ENCODE data around the gene PLA2G6.

PLA2G6 gene

DNA sequence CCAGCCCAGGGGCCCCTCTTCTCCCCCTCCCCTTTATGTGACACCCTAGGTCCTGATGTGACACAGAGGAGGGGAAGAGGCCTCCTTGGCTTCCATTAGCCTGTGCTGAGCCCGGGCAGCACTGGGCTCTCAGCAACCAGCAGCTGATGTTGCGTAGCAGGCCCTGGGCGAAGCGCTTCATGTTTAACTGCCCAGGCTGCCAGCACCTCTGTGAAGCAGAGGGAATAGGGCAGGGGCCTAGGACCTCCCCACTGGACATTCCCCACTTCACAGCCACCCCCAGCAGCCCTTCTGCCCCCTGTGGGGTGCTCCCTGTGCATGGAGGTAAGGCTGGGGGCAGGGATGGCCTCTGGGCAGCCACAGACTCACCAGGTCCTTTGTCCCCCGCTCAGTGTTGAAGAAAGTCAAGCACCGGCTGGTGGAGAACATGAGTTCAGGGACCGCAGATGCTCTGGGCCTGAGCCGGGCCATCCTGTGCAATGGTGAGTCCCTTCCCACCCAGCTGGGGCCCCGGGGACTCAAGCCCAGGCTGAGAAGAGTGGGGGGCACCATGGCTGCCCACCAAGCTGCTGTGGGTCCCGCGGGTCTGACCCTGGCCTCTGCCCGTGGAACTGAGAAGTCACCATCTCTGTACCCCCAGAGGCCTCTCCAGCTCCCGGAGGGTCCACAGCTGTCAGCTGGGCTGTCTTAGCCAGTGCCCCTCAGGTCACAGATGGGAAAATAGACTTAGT, 112.8 kb downstream of the PLA2G6 start:
- DNase-seq, result no peak

- DNase-seq, result no peak
Measured at GRCh38 chr22:38067761-38068360, 113.8 kb downstream of the PLA2G6 start.

DNA sequence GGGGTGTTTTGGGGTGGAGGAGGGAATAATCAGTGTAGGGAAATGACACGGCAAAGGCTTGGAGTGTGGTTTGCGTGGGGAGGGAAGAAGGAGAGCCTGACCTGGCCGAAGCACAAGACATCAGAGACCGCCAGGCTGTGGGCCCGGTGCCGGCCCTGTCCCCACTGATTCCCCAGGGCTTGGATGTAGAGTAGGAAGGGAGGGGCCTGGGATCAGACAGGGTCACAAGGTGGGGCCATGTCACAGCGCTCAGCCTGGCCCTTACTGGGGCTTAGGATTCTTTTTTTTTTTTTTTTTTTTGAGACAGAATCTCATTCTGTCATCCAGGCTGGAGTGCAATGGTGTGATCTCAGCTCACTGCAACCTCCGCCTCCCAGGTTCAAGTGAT, 114.6 kb downstream of the PLA2G6 start:
- no peak for DNase-seq

DNA sequence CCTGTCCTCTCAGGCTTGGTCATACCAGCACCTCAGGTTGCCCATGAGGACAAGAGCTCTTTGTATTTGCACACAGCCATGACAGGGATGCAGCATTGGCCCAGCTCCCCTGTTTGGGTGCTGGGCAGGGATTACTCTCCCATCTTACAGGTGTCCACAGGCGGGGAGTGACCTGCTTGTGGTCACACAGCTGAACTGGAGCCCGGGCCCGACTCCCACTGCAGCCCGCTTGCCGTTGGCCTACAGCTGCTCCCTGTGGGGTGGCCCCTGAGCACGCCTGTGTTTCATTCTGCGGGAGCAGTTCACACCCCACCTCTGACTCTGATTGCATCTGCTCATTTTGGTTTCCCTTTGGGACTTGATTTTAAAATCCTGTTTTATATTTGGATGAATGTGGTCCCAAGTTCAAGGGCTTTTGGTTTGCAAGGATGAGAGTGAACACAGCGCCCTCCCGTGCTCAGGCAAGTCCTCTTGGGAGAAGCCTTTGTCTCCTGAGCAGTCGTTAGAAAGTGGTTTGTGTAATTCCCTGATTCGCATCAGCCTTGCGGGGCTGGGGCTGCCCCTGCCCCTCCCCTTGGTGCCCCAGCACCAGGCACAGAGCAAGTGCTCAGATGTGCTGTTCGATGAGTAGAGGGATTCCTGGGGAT, 115.1 kb downstream of the PLA2G6 start:
- DNase-seq, result no peak

- no peak for DNase-seq
Measured at GRCh38 chr22:38065539-38065938, 116.1 kb downstream of the PLA2G6 start.

- no peak for DNase-seq
Measured at GRCh38 chr22:38062791-38063190, 118.8 kb downstream of the PLA2G6 start.
